ENCODE data around the gene TYW1B. TPM values are rescaled to one million over a fixed set of nuclear protein-coding genes. Genes with fewer than 3 reads are reported as not detected.
"Not testable (repeated sequence)": the region's sequence is repeated elsewhere in the genome, so short reads cannot be mapped to it uniquely, and the experiment has no call there.

TYW1B gene
- total RNA-seq, 1 donor from 2014 or later = 2.0 TPM

DNA sequence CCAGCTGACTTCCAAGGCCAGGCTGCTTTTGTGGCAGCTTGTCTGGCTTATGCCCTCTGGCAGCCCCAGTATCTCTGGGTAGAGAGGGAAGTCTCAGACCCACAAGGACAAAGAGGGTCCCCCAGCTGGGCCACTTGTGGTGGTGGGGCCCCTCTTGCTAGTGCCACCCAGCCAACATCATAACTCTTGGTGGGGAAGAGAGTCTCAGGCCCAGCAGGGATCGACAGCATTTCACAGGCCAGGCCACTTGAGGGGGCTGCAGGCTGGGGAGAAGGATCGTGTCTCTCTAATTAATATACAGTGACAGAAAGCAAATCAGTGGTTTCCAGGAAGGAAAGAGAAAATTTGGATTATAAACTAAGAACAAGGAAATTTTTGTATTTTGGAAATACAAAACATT, 76.0 kb downstream of the TYW1B start:
- Mint-ChIP-seq H3K4me3 (ENCODE audit: unreplicated experiment) (no peak overlapping the region), H3K4me1 (ENCODE audit: low read depth, unreplicated experiment) (peaks cover 7% of the 10 kb centered on the region), H3K27me3 (ENCODE audit: low read depth, unreplicated experiment) (no peaks in the 10 kb centered on the region), H3K9me3 (ENCODE audit: unreplicated experiment) (peaks cover 1% of the 10 kb centered on the region), H3K27ac (ENCODE audit: unreplicated experiment) (no peak overlapping the region), H3K36me3 (ENCODE audit: low read depth, unreplicated experiment) (peaks cover 13% of the 10 kb centered on the region)
- H3K27me3 ChIP-seq (ENCODE audit: insufficient read depth, low read length) = no peaks in the 10 kb centered on the region
- H3K36me3 ChIP-seq (ENCODE audit: insufficient read depth, low read length) = no peaks in the 10 kb centered on the region
- H3K9me3 ChIP-seq (ENCODE audit: insufficient read depth, low read depth, low read length) = no peaks in the 10 kb centered on the region
- H3K27ac ChIP-seq (ENCODE audit: low read depth, low read length) = no peak overlapping the region
- no peak for TF ChIP-seq EZH2 (IDR thresholded peaks at IDR 0.05; ENCODE audit: insufficient read depth, low read length)
- TF ChIP-seq, protein P1, sequence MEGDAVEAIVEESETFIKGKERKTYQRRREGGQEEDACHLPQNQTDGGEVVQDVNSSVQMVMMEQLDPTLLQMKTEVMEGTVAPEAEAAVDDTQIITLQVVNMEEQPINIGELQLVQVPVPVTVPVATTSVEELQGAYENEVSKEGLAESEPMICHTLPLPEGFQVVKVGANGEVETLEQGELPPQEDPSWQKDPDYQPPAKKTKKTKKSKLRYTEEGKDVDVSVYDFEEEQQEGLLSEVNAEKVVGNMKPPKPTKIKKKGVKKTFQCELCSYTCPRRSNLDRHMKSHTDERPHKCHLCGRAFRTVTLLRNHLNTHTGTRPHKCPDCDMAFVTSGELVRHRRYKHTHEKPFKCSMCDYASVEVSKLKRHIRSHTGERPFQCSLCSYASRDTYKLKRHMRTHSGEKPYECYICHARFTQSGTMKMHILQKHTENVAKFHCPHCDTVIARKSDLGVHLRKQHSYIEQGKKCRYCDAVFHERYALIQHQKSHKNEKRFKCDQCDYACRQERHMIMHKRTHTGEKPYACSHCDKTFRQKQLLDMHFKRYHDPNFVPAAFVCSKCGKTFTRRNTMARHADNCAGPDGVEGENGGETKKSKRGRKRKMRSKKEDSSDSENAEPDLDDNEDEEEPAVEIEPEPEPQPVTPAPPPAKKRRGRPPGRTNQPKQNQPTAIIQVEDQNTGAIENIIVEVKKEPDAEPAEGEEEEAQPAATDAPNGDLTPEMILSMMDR (IDR thresholded peaks at IDR 0.05; ENCODE audit: insufficient read depth, low read depth, low read length) = no peak
- FAIRE-seq (no peak), DNase-seq (ENCODE audit: low read depth) (no peak)
- H2AFZ ChIP-seq (ENCODE audit: low read depth, low read length) = no peak overlapping the region
- H3K4me2 ChIP-seq (ENCODE audit: low read length) = no peak overlapping the region
- no peaks in the 10 kb centered on the region for H3K79me2 ChIP-seq (ENCODE audit: insufficient read depth, low read length)
- no peak overlapping the region for H3K9ac ChIP-seq (ENCODE audit: low read length)
- no peaks in the 10 kb centered on the region for H3K4me1 ChIP-seq (ENCODE audit: insufficient read depth, low read length)
- no peaks in the 10 kb centered on the region for H4K20me1 ChIP-seq (ENCODE audit: insufficient read depth, low read length)
- no peak overlapping the region for H3K4me3 ChIP-seq (ENCODE audit: insufficient read depth, low read depth, low read length)

DNA sequence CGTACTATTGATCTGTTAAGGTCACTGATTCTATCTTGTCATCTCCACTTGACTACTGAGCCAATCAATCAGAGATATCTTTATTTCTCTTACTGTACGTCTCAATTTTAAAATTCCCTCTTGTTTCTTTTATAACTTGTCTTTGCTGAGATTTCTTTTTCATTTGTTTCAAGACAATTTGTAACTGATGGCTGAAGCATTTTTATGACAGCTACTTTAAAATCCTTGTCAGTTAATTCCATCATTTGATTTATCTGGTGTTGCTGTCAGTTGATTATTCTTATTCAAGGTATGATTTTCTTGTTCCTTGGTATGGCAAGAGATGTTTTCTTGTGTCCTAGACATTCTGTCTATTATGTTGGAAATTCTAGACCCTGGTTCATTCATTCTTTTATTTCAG, 76.6 kb downstream of the TYW1B start:
- TF ChIP-seq, protein P1 (IDR thresholded peaks at IDR 0.05; ENCODE audit: insufficient read depth, low read depth, low read length) = no peak
- no peak for TF ChIP-seq EZH2 (IDR thresholded peaks at IDR 0.05; ENCODE audit: insufficient read depth, low read length)
- H3K27ac Mint-ChIP-seq (ENCODE audit: unreplicated experiment) = no peak overlapping the region
- no peak overlapping the region for H3K4me3 Mint-ChIP-seq (ENCODE audit: unreplicated experiment)
- no peak for FAIRE-seq
- Histone ChIP-seq H3K9ac (ENCODE audit: low read length) (no peak overlapping the region), H3K27ac (ENCODE audit: low read depth, low read length) (no peak overlapping the region), H2AFZ (ENCODE audit: low read depth, low read length) (no peak overlapping the region), H3K27me3 (ENCODE audit: insufficient read depth, low read length) (no peaks in the 10 kb centered on the region), H3K4me1 (ENCODE audit: insufficient read depth, low read length) (no peaks in the 10 kb centered on the region), H3K4me2 (ENCODE audit: low read length) (no peak overlapping the region), H3K4me3 (ENCODE audit: insufficient read depth, low read depth, low read length) (no peak overlapping the region), H3K36me3 (ENCODE audit: insufficient read depth, low read length) (no peaks in the 10 kb centered on the region), H3K9me3 (ENCODE audit: insufficient read depth, low read depth, low read length) (no peaks in the 10 kb centered on the region), H4K20me1 (ENCODE audit: insufficient read depth, low read length) (no peaks in the 10 kb centered on the region), H3K79me2 (ENCODE audit: insufficient read depth, low read length) (no peaks in the 10 kb centered on the region)
- H3K9me3 Mint-ChIP-seq (ENCODE audit: unreplicated experiment) = no peaks in the 10 kb centered on the region
- H3K27me3 Mint-ChIP-seq (ENCODE audit: low read depth, unreplicated experiment) = no peaks in the 10 kb centered on the region
- DNase-seq (ENCODE audit: low read depth) = no peak
- peaks cover 7% of the 10 kb centered on the region for H3K4me1 Mint-ChIP-seq (ENCODE audit: low read depth, unreplicated experiment)
- peaks cover 16% of the 10 kb centered on the region for H3K36me3 Mint-ChIP-seq (ENCODE audit: low read depth, unreplicated experiment)

DNA sequence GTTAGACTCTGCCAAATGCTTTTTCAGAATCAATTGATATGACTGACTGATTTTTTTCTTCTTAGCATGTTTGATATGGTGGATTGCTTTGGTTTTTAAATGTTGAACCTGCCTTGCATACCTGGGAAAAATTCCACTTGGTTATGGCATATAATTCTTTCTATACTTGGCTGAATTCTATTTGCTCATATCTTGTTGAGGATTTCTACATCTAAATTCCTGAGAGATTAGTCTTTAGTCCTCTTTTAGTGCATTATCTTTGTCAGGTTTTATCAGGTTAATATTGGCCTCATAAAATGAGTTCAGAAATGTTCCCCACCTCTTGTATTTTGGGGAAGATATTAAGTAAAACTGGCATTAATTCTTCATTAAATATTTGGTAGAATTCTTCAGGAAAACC, 79.4 kb downstream of the TYW1B start:
- H3K27me3 ChIP-seq (ENCODE audit: insufficient read depth, low read length); H3K27me3 Mint-ChIP-seq (ENCODE audit: low read depth, unreplicated experiment); H3K9ac ChIP-seq (ENCODE audit: low read length); H3K4me2 ChIP-seq (ENCODE audit: low read length); H3K9me3 Mint-ChIP-seq (ENCODE audit: unreplicated experiment); H3K27ac ChIP-seq (ENCODE audit: low read depth, low read length); H3K36me3 ChIP-seq (ENCODE audit: insufficient read depth, low read length); H3K4me1 ChIP-seq (ENCODE audit: insufficient read depth, low read length); H4K20me1 ChIP-seq (ENCODE audit: insufficient read depth, low read length); H3K79me2 ChIP-seq (ENCODE audit: insufficient read depth, low read length); H3K9me3 ChIP-seq (ENCODE audit: insufficient read depth, low read depth, low read length); H3K4me3 ChIP-seq (ENCODE audit: insufficient read depth, low read depth, low read length); H3K27ac Mint-ChIP-seq (ENCODE audit: unreplicated experiment); H3K4me3 Mint-ChIP-seq (ENCODE audit: unreplicated experiment); H2AFZ ChIP-seq (ENCODE audit: low read depth, low read length); FAIRE-seq; H3K4me1 Mint-ChIP-seq (ENCODE audit: low read depth, unreplicated experiment): not testable (repeated sequence)
- H3K36me3 Mint-ChIP-seq (ENCODE audit: low read depth, unreplicated experiment) = peaks cover 17% of the 10 kb centered on the region
- DNase-seq (ENCODE audit: low read depth) = peak; percentile 17

DNA sequence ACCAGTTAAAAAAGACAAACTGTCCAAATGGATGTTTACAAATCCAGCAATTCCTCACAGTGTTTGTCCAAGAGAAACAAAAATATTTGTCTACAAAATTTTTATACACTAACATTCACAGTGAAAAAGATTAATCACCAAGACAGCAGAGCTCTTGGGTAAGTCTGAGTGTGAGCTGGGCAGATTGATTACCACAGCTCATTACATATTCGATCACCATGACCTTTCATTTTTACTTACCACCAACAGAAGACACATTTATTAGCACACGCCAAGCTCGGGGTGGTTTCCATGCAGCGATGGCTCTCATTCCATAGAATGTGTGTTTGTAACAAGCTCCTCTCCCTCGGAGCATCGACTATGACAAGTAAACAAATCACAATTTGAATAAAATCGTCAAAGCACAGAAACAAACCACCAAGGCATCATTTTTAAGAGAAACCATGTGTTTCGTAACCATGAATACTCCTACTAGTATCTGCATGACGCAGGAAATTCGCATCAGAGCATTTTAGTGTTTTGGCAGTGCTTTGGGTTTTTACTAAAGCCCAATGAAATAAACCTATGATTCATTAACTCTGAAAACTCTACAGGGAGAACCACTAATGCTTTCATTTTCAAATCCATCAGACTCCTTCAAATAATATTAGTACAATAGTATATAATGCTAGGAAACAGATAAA, 83.6 kb downstream of the TYW1B start:
- not testable (repeated sequence) for H3K4me2 ChIP-seq (ENCODE audit: low read length); H3K4me1 ChIP-seq (ENCODE audit: insufficient read depth, low read length); H3K27me3 Mint-ChIP-seq (ENCODE audit: low read depth, unreplicated experiment); H3K36me3 ChIP-seq (ENCODE audit: insufficient read depth, low read length); H4K20me1 ChIP-seq (ENCODE audit: insufficient read depth, low read length); H3K9me3 ChIP-seq (ENCODE audit: insufficient read depth, low read depth, low read length); FAIRE-seq; H3K9ac ChIP-seq (ENCODE audit: low read length); H3K4me3 ChIP-seq (ENCODE audit: insufficient read depth, low read depth, low read length); H3K27ac Mint-ChIP-seq (ENCODE audit: unreplicated experiment); H3K4me1 Mint-ChIP-seq (ENCODE audit: low read depth, unreplicated experiment); H3K4me3 Mint-ChIP-seq (ENCODE audit: unreplicated experiment); H3K27me3 ChIP-seq (ENCODE audit: insufficient read depth, low read length); H3K27ac ChIP-seq (ENCODE audit: low read depth, low read length); H3K9me3 Mint-ChIP-seq (ENCODE audit: unreplicated experiment); H3K79me2 ChIP-seq (ENCODE audit: insufficient read depth, low read length); H2AFZ ChIP-seq (ENCODE audit: low read depth, low read length)
- DNase-seq (ENCODE audit: low read depth) = peak; percentile 84
- H3K36me3 Mint-ChIP-seq (ENCODE audit: low read depth, unreplicated experiment) = peaks cover 24% of the 10 kb centered on the region

DNA sequence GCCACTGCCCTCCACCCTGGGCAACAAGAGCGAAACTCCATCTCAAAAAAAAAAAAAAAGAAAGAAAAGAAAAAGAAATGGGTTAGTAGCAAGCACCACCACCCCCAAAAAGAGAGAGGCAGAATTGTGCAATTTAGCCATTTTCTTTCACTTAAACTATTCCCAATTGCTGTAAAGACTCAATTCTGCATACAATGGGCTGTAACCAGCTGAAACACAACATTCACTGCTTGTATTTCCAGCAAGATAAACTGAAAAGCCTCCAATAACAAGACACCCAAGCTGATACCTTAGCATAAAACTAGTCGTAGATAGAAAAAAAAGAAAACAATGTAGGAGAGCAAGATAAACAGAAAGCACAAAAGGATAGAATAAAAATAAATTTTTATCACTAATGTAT, 84.2 kb downstream of the TYW1B start:
- not testable (repeated sequence) for H3K9me3 Mint-ChIP-seq (ENCODE audit: unreplicated experiment)

More for the DNA sequence above, 84.2 kb downstream of the TYW1B start:
- H3K4me2 ChIP-seq (ENCODE audit: low read length); H3K9me3 ChIP-seq (ENCODE audit: insufficient read depth, low read depth, low read length); H3K36me3 ChIP-seq (ENCODE audit: insufficient read depth, low read length); DNase-seq (ENCODE audit: low read depth); H3K4me3 ChIP-seq (ENCODE audit: insufficient read depth, low read depth, low read length); H4K20me1 ChIP-seq (ENCODE audit: insufficient read depth, low read length); H3K27ac ChIP-seq (ENCODE audit: low read depth, low read length); FAIRE-seq; H3K9ac ChIP-seq (ENCODE audit: low read length); H3K4me1 ChIP-seq (ENCODE audit: insufficient read depth, low read length); H3K4me1 Mint-ChIP-seq (ENCODE audit: low read depth, unreplicated experiment); H3K4me3 Mint-ChIP-seq (ENCODE audit: unreplicated experiment); H3K79me2 ChIP-seq (ENCODE audit: insufficient read depth, low read length); H3K27me3 Mint-ChIP-seq (ENCODE audit: low read depth, unreplicated experiment); H3K27ac Mint-ChIP-seq (ENCODE audit: unreplicated experiment); H3K27me3 ChIP-seq (ENCODE audit: insufficient read depth, low read length); H2AFZ ChIP-seq (ENCODE audit: low read depth, low read length): not testable (repeated sequence)
- H3K36me3 Mint-ChIP-seq (ENCODE audit: low read depth, unreplicated experiment) = peaks cover 24% of the 10 kb centered on the region

Data from astrocyte (in vitro differentiated cells and primary cell).